Adrenal gland (tissue), 12 donors: ENCODE measurements around the gene HMX3. TPM values are rescaled to one million over a fixed set of nuclear protein-coding genes. Genes with fewer than 3 reads are reported as not detected.

Experiments used
- DNase-seq, 7 donors: peaks; one replicate each; pipeline ENCODE4 v3.0.0-alpha.2; 2019 to 2020
- H3K27ac ChIP-seq, 5 donors: fragments of 200-600 bp; sonication (generic) in 4 of 5; 1 replicate in 3 of 5; 2 replicates in 2 of 5; pipeline versions ENCODE4 v1.5.1 to v1.8.0; 2016 to 2020; ENCODE audit warnings: mild to moderate bottlenecking in 1 of 5
- H3K27me3 ChIP-seq: fragments of 200-600 bp; 2 replicates; pipeline ENCODE4 v1.8.0; 2021
- H3K36me3 ChIP-seq, 2 donors: fragments of 200-600 bp; replicated peaks in 1 of 2; 1 replicate in 1 of 2; 2 replicates in 1 of 2; pipeline versions ENCODE4 v1.5.1 to v1.8.0; 2018 to 2022
- H3K4me1 ChIP-seq, 2 donors: fragments of 200-600 bp; replicated peaks in 1 of 2; 1 replicate in 1 of 2; 2 replicates in 1 of 2; pipeline versions ENCODE4 v1.5.1 to v1.8.0; 2018 to 2021
- H3K4me3 ChIP-seq, 4 donors: fragments of 200-600 bp; sonication (generic) in 3 of 4; one replicate each; pipeline ENCODE4 v1.5.1; 2016 to 2018
- H3K9me3 ChIP-seq, 3 donors: fragments of 200-600 bp; sonication (generic) in 1 of 3; replicated peaks in 1 of 3; 1 replicate in 2 of 3; 2 replicates in 1 of 3; pipeline versions ENCODE4 v1.5.1 to v1.8.0; 2016 to 2021
- CTCF ChIP-seq, 6 experiments: fragments of 450-650 bp in 4 of 6; fragments of 200-600 bp in 2 of 6; sonication (generic) in 1 of 6; IDR thresholded peaks; 1 replicate in 5 of 6; 2 replicates in 1 of 6; pipeline versions ENCODE4 v1.5.1 to v1.8.0; 2016 to 2021; ENCODE audit warnings: antibody characterized with exemption in 6 of 6, mild to moderate bottlenecking in 2 of 6, moderate library complexity in 1 of 6
- POLR2A ChIP-seq, 2 donors: fragments of 450-650 bp; IDR thresholded peaks; one replicate each; pipeline ENCODE4 v1.6.1; 2017; ENCODE audit warnings: antibody characterized with exemption in 2 of 2, mild to moderate bottlenecking in 2 of 2, moderate library complexity in 1 of 2
- WGBS, 4 donors: extraction: QIAGEN DNeasy Blood & Tissue Kit in 2 of 4; methylation state at CpG; one replicate each; pipeline versions ENCODE4 v1.1.5 to v1.1.7; 2013 to 2017; 5-methylcytosine and 5-hydroxymethylcytosine counted together
- intact Hi-C, 2 donors: fragments of 100-400 bp; cut with DNase I; formaldehyde crosslinking; loops; one replicate each; pipeline versions ENCODE4 v1.14.1 to v1.15.0; 2022 to 2023
- polyA plus RNA-seq, 3 donors: library from polyadenylated mRNA; stranded (reverse); fragments of 200-250 nt in 2 of 3; fragments of 350-450 nt in 1 of 3; fragmentation: Illumina TruSeq in 1 of 3; extraction: RNeasy Lipid Tissue Mini Kit (QIAGEN cat#74804) in 1 of 3; gene quantifications; one replicate each; pipeline ENCODE4 v1.2.3, GENCODE V29; 2013 to 2014
- total RNA-seq, 9 donors: library from RNA; depleted of rRNA in 4 of 9; stranded (reverse); fragments of >200 nt in 4 of 9; fragments of 120-200 nt in 1 of 9; fragmentation: NEBNext Ultra II Directional in 1 of 9; extraction: Animal tissue kit (Norgen Biotek cat#: 25700) in 1 of 9; gene quantifications; one replicate each; pipeline versions ENCODE4 v1.1.0 to v1.2.4, GENCODE V29; 2013 to 2023
- donor health status: healthy with polysubstance abuse.
- donor health status: Bipolar disorder and iron deficiency.
- donor health status: DM: yes; HTN: yes; CAD: no.
- donor health status: DM: no; HTN: no; CAD: no.
- donor health status: DM: no; HTN: no; CAD: no.
- donor health status: DM: yes; HTN: yes; CAD: no.

Gene HMX3
- total and polyA plus RNA-seq, 12 donors, result 1.1 TPM; not detected in 11

GRCh38 chr10:123092635-123093414 is 42.9 kb upstream of the HMX3 start:
- H3K36me3 ChIP-seq, result no peaks in the 10 kb centered on the region
- DNase-seq, result no peak
- WGBS, 4 donors, result 69 to 76% (median 74%) methylated on average over 14 of the region's 14 CpGs
- H3K27ac ChIP-seq, result no peak overlapping the region
- no peak for TF ChIP-seq CTCF (IDR thresholded peaks at IDR 0.05)
- TF ChIP-seq POLR2A (IDR thresholded peaks at IDR 0.05), result no peak
- H3K9me3 ChIP-seq, result no peaks in the 10 kb centered on the region
- intact Hi-C loops, result no loop called here
- H3K4me3 ChIP-seq, result no peak overlapping the region
- H3K27me3 ChIP-seq, result no peaks in the 10 kb centered on the region
- H3K4me1 ChIP-seq, result no peaks in the 10 kb centered on the region

GRCh38 chr10:123093489-123093888 is 42.3 kb upstream of the HMX3 start:
- H3K4me3 ChIP-seq, result no peak overlapping the region
- H3K27ac ChIP-seq, result no peak overlapping the region
- no peaks in the 10 kb centered on the region for H3K9me3 ChIP-seq
- WGBS, 4 donors, result 54 to 92% (median 75%) methylated on average over 4 of the region's 4 CpGs
- H3K36me3 ChIP-seq, result no peaks in the 10 kb centered on the region
- H3K4me1 ChIP-seq, result no peaks in the 10 kb centered on the region
- intact Hi-C loops, result no loop called here
- DNase-seq, result no peak
- TF ChIP-seq POLR2A (IDR thresholded peaks at IDR 0.05) (no peak), CTCF (IDR thresholded peaks at IDR 0.05) (no peak)
- H3K27me3 ChIP-seq, result no peaks in the 10 kb centered on the region

GRCh38 chr10:123096452-123096851 is 39.3 kb upstream of the HMX3 start:
- Histone ChIP-seq H3K27me3 (no peaks in the 10 kb centered on the region), H3K27ac (no peak overlapping the region), H3K36me3 (no peaks in the 10 kb centered on the region), H3K4me1 (no peaks in the 10 kb centered on the region), H3K4me3 (no peak overlapping the region), H3K9me3 (no peaks in the 10 kb centered on the region)
- 68 to 81% (median 79%) methylated on average over 4 to 5 of the region's 5 CpGs for WGBS, 4 donors
- intact Hi-C loops, result no loop called here
- no peak for TF ChIP-seq CTCF (IDR thresholded peaks at IDR 0.05)
- no peak for TF ChIP-seq POLR2A (IDR thresholded peaks at IDR 0.05)
- no peak for DNase-seq

GRCh38 chr10:123097039-123097438 is 38.7 kb upstream of the HMX3 start:
- TF ChIP-seq POLR2A (IDR thresholded peaks at IDR 0.05), result no peak
- TF ChIP-seq CTCF (IDR thresholded peaks at IDR 0.05), result no peak

More at GRCh38 chr10:123097039-123097438, 38.7 kb upstream of the HMX3 start:
- Histone ChIP-seq H3K4me3 (no peak overlapping the region), H3K27ac (no peak overlapping the region), H3K4me1 (no peaks in the 10 kb centered on the region), H3K9me3 (no peaks in the 10 kb centered on the region), H3K27me3 (no peaks in the 10 kb centered on the region), H3K36me3 (no peaks in the 10 kb centered on the region)
- intact Hi-C loops, result no loop called here
- WGBS, 4 donors, result 69 to 89% (median 72%) methylated on average over 7 of the region's 7 CpGs
- DNase-seq, result no peak
